Peyer's patch (tissue), 4 donors: Measurements from ENCODE around the gene DOC2A.

ENCODE experiments used
- CTCF ChIP-seq, 6 experiments: fragments of 450-650 bp in 4 of 6; fragments of 200-600 bp in 2 of 6; sonication (generic) in 1 of 6; IDR thresholded peaks; one replicate each; pipeline ENCODE4 v1.5.1; 2017 to 2019; ENCODE audit warnings: antibody characterized with exemption in 6 of 6, mild to moderate bottlenecking in 3 of 6, moderate library complexity in 1 of 6
- POLR2A ChIP-seq, 2 donors: fragments of 450-650 bp; IDR thresholded peaks; one replicate each; pipeline ENCODE4 v1.5.1; 2017; ENCODE audit warnings: antibody characterized with exemption in 2 of 2, mild to moderate bottlenecking in 2 of 2, moderate library complexity in 2 of 2

- TF ChIP-seq CTCF (IDR thresholded peaks at IDR 0.05) (peak; percentile 43 to 90 (median 83)), POLR2A (IDR thresholded peaks at IDR 0.05) (peak; percentile 55 to 56)
Measured at GRCh38 chr16:29961479-29962343, 49.1 kb downstream of the DOC2A start, which contains the start of gene TMEM219.
